Thyroid gland (tissue), 4 donors: ENCODE results near the gene FITM1. TPM values are rescaled to one million over a fixed set of nuclear protein-coding genes. Genes with fewer than 3 reads are reported as not detected.

Experiments used
- DNase-seq, 2 donors: peaks; one replicate each; pipeline ENCODE4 v3.0.0-alpha.2; 2019
- H3K27ac ChIP-seq, 3 donors: fragments of 200-600 bp; sonication (generic); 1 replicate in 2 of 3; 2 replicates in 1 of 3; pipeline ENCODE4 v1.5.1; 2016 to 2019; ENCODE audit warnings: mild to moderate bottlenecking in 1 of 3, moderate library complexity in 1 of 3
- H3K27me3 ChIP-seq: fragments of 200-600 bp; sonication (generic); one replicate; pipeline ENCODE4 v1.5.1; 2019
- H3K36me3 ChIP-seq, 2 donors: fragments of 200-600 bp; sonication (generic); one replicate each; pipeline ENCODE4 v1.5.1; 2016 to 2019
- H3K4me1 ChIP-seq, 2 donors: fragments of 200-600 bp; sonication (generic); one replicate each; pipeline ENCODE4 v1.5.1; 2017 to 2019
- H3K4me3 ChIP-seq, 3 donors: fragments of 200-600 bp; sonication (generic); replicated peaks in 1 of 3; 1 replicate in 2 of 3; 2 replicates in 1 of 3; pipeline ENCODE4 v1.5.1; 2016; ENCODE audit warnings: mild to moderate bottlenecking in 1 of 3
- H3K9me3 ChIP-seq: fragments of 200-600 bp; sonication (generic); one replicate; pipeline ENCODE4 v1.5.1; 2017
- CTCF ChIP-seq, 6 experiments: fragments of 200-600 bp in 3 of 6; fragments of 450-650 bp in 3 of 6; sonication (generic) in 3 of 6; IDR thresholded peaks; one replicate each; pipeline ENCODE4 v1.5.1; 2016 to 2019; ENCODE audit warnings: antibody characterized with exemption in 6 of 6, mild to moderate bottlenecking in 2 of 6, inconsistent platforms in 1 of 6, moderate library complexity in 1 of 6
- POLR2A ChIP-seq, 2 donors: fragments of 450-650 bp; IDR thresholded peaks; one replicate each; pipeline ENCODE4 v1.6.1; 2017; ENCODE audit warnings: antibody characterized with exemption in 2 of 2, mild to moderate bottlenecking in 2 of 2, moderate library complexity in 1 of 2
- WGBS, 2 donors: methylation state at CpG; one replicate each; pipeline ENCODE4 v1.1.5; 2017; 5-methylcytosine and 5-hydroxymethylcytosine counted together
- intact Hi-C: fragments of 100-400 bp; cut with DNase I; formaldehyde crosslinking; loops from one replicate; pipeline ENCODE4 v1.15.1; 2023
- total RNA-seq, 4 donors: library from RNA; depleted of rRNA; stranded (reverse); fragments of >200 nt; gene quantifications; one replicate each; pipeline ENCODE4 v1.2.3, GENCODE V29; 2016

FITM1 gene
- total RNA-seq, 4 donors from 2014 or later: 0.63 to 3.5 (median 2.7) TPM; not detected in 1

GRCh38 chr14:24093901-24094840, 36.3 kb upstream of the FITM1 start, which contains the start of gene PCK2:
Gene PCK2, plus strand, starts transcription at chr14:24094311. Its CDS starts 95 bp downstream, at chr14:24094406.
- 1% methylated on average over 38 to 57 of the region's 68 CpGs for WGBS, 2 donors
- intact Hi-C loops: no loop called here
- peaks cover 10 to 29% of the 10 kb centered on the region in 2 donors for H3K4me1 ChIP-seq
- TF ChIP-seq POLR2A (IDR thresholded peaks at IDR 0.05): peak; percentile 77 to 90
- TF ChIP-seq CTCF (IDR thresholded peaks at IDR 0.05): peak in 3 of 6 experiments; percentile 7 to 23 (median 14)
- peak within 1 kb of the TSS; percentile 92 to 99 (median 94) for H3K27ac ChIP-seq
- H3K9me3 ChIP-seq: no peaks in the 10 kb centered on the region
- peak within 1 kb of the TSS; percentile 52 to 88 (median 79) for H3K4me3 ChIP-seq
- no peaks in the 10 kb centered on the region for H3K27me3 ChIP-seq
- H3K36me3 ChIP-seq: peaks cover 0 to 8% of the 10 kb centered on the region in 2 donors
- peak; percentile 97 to 98 for DNase-seq

DNA sequence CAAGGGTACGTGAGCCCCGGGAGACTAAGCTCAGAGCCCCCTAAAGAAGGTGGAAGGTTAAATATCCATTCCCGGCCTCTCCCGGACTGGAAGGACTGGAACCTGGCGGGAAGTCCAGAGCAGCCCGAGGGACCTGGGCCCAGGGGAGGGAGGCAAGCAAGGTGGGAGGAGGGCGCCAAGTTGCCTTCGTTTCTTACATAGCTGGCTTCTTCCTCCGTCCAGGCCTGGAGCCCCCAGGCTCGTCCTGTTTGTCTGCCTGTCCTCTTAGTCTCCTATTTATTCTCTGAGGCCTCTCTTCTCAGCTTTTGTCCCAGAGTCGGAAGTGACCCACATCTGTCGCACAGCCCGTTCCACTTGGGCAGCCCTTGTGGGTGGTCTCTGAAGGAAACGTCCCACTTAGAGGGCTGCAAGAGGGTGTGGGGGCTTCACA, 35.6 kb upstream of the FITM1 start:
- intact Hi-C loops: no loop called here
- no peak for DNase-seq

DNA sequence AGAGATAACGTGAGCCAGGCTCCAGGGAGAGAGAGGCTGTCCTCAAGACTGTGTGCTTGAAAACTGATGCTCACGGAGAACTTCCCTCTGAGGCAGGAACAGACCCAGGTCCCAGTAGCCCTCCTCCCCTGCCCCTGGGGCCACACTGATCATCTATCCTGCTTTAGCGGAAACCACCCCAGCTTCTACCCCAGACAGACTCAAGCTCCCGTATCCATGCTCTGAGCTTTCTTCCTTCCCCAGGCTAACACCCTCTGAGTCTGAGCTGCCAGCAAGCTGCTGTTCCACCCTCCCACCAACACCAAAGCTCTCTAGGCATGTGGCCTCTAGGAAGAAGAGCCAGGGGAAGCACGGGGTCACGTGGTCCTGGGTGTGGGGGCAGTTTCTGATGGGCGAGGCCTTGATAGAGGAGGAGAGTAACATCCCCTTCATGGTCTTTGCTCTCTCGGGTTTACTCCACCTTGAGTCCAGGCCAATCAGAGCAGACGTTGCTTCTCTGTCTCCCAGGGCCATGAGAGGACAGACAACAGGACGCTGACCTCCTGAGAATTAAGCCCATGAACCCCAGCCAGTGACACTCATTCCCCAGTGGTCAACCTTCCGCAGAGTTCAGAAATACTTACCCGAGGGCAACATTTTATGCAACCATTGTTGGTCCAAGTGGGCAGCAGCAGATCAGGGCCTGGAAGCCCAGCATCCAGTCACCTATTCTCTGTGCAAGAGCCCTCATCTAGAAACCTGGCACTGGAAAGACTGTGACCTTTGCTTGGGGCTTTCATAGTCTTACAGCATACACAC, 35.0 kb upstream of the FITM1 start:
- H3K27ac ChIP-seq: peak overlapping the region; percentile 92 to 99 (median 94)
- no peaks in the 10 kb centered on the region for H3K9me3 ChIP-seq
- peak overlapping the region in 2 of 3 donors; percentile 79 to 88 for H3K4me3 ChIP-seq
- 44 to 53% methylated on average over 8 of the region's 12 CpGs for WGBS, 2 donors
- no peaks in the 10 kb centered on the region for H3K27me3 ChIP-seq
- TF ChIP-seq CTCF (IDR thresholded peaks at IDR 0.05) (no peak), POLR2A (IDR thresholded peaks at IDR 0.05) (peak in 1 of 2 donors; percentile 12)
- H3K36me3 ChIP-seq: peaks cover 0 to 13% of the 10 kb centered on the region in 2 donors
- intact Hi-C loops: no loop called here
- peak; percentile 27 to 29 for DNase-seq
- peaks cover 10 to 29% of the 10 kb centered on the region in 2 donors for H3K4me1 ChIP-seq

More for the DNA sequence above, 35.6 kb upstream of the FITM1 start:
- Histone ChIP-seq H3K9me3 (no peaks in the 10 kb centered on the region), H3K27ac (peak overlapping the region; percentile 92 to 99 (median 94)), H3K27me3 (no peaks in the 10 kb centered on the region), H3K36me3 (peaks cover 0 to 9% of the 10 kb centered on the region in 2 donors), H3K4me1 (peaks cover 10 to 29% of the 10 kb centered on the region in 2 donors), H3K4me3 (peak overlapping the region; percentile 52 to 88 (median 79))
- WGBS, 2 donors: 11 to 13% methylated on average over 13 to 14 of the region's 14 CpGs
- TF ChIP-seq POLR2A (IDR thresholded peaks at IDR 0.05) (no peak), CTCF (IDR thresholded peaks at IDR 0.05) (no peak)

GRCh38 chr14:24096545-24097181, 33.8 kb upstream of the FITM1 start:
- WGBS, 2 donors: 98 to 99% methylated on average over 6 to 7 of the region's 8 CpGs
- peaks cover 10 to 29% of the 10 kb centered on the region in 2 donors for H3K4me1 ChIP-seq
- no peak overlapping the region for H3K27ac ChIP-seq
- no peaks in the 10 kb centered on the region for H3K9me3 ChIP-seq
- no peak overlapping the region for H3K4me3 ChIP-seq
- peaks cover 0 to 13% of the 10 kb centered on the region in 2 donors for H3K36me3 ChIP-seq
- TF ChIP-seq CTCF (IDR thresholded peaks at IDR 0.05): no peak
- TF ChIP-seq POLR2A (IDR thresholded peaks at IDR 0.05): no peak
- intact Hi-C loops: no loop called here
- no peaks in the 10 kb centered on the region for H3K27me3 ChIP-seq
- DNase-seq: no peak
